Breast epithelium (tissue), 3 donors: Measurements from ENCODE around the gene RIMOC1.

Experiments
- POLR2A ChIP-seq: fragments of 450-650 bp; IDR thresholded peaks from one replicate; pipeline ENCODE4 v1.6.1; 2016; ENCODE audit warnings: antibody characterized with exemption, mild to moderate bottlenecking, moderate library complexity
- TF ChIP-seq, protein P1 (sequence below), 3 donors: fragments of 450-650 bp; IDR thresholded peaks; one replicate each; pipeline ENCODE4 v1.5.1; 2016 to 2017; ENCODE audit warnings: antibody characterized with exemption in 3 of 3, mild to moderate bottlenecking in 3 of 3, moderate library complexity in 3 of 3

DNA sequence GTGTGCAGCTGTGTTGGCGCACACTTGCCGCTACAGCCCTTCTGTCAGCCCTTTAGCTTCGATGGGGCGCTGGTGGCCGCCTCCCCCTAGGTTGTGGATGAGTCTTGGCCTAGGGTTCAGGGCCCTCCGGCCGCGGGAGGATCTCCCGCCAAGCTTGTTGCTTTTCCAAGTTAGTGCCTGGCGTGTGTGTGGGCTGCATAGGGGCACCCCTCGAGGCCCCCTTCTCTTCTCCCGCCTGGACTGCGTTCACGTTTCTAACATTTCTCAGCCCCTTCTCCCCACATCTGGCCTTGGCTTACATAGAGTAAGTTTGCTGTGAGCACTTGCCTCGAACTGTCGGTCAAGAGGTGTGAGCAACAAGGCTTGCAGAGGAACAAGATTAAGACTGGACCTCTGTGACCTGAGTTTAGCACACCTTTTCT is 33.5 kb upstream of the RIMOC1 start:
- TF ChIP-seq, protein P1, sequence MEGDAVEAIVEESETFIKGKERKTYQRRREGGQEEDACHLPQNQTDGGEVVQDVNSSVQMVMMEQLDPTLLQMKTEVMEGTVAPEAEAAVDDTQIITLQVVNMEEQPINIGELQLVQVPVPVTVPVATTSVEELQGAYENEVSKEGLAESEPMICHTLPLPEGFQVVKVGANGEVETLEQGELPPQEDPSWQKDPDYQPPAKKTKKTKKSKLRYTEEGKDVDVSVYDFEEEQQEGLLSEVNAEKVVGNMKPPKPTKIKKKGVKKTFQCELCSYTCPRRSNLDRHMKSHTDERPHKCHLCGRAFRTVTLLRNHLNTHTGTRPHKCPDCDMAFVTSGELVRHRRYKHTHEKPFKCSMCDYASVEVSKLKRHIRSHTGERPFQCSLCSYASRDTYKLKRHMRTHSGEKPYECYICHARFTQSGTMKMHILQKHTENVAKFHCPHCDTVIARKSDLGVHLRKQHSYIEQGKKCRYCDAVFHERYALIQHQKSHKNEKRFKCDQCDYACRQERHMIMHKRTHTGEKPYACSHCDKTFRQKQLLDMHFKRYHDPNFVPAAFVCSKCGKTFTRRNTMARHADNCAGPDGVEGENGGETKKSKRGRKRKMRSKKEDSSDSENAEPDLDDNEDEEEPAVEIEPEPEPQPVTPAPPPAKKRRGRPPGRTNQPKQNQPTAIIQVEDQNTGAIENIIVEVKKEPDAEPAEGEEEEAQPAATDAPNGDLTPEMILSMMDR (IDR thresholded peaks at IDR 0.05), result no peak
- no peak for TF ChIP-seq POLR2A
